ENCODE measurements around the gene AGT.

The AGT gene

DNA sequence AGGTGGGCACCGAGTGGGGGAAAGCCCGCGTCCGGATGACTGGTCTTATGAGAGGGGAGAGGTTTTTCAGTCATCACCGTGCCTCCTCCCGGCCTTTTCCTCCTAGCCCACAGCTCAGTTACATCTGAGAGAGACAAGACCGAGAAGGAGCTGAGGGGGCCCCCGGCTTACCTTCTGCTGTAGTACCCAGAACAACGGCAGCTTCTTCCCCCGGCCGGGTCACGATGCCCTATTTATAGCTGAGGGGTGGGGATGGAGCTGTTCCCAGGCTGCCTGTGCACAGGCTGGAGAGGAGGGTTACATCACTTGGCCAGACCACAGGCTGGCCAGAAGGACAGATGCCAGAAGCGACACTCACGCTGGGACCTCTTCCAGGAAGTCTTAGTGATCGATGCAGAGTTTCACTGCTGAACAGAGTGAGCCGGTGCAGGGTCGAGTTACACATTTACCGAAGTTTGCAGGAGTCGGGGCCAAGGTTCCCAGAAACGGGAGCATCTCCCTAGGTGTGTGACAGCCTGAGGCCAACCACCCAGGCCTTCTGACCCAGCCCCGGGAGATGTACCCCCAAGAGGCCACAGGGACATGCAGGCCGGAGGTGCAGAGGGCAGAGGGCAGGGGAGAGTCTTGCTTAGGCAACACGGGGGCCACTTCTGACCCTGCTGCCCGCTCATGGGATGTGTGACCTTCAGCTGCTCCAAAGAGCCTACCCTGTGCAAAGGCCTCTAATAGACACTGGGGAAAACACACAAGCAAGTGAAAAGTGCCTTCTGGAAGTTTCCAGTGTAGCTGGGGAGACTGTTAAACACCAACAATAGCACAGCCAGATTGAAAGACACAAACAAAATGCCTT is at the start of gene AGT:
TSS of gene AGT (minus strand) at position 208 of the 850 bp plus-strand sequence. CDS start 3,299 bp downstream, outside the sequence.
- DNase-seq (ENCODE audit: low read depth): no peak

DNA sequence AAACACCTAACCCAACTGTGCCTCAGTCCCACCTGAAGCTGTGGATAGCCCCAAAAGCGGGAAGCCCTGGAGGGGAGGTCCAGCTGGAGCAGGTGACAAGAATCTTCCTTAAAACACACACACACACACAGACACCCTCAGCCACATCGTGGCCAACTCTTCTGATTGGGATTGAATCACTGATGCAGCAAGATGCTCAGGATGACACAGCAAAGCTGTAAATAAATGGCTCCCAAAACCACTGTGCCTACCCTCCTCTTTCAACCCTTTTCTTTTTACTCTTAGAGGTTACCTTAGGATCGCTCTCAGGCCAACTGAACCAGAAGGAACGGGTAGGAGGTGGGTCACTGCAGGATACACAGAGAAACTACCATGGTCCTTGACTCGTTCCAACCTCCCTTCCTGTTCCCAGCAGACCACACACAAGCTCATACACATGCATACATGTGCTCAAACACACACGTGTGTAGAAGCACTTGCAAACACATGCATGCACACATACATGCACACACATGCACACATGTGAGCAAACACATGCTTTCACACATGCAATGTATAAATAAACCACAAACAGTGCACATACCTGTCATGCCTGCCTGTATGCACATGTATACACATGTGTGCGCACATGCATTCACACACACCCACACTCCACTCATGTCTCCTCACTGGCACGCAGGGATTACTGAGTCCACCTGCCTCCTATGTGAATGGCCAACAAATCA is 47.7 kb upstream of the AGT start:
- DNase-seq (ENCODE audit: low read depth): no peak

DNA sequence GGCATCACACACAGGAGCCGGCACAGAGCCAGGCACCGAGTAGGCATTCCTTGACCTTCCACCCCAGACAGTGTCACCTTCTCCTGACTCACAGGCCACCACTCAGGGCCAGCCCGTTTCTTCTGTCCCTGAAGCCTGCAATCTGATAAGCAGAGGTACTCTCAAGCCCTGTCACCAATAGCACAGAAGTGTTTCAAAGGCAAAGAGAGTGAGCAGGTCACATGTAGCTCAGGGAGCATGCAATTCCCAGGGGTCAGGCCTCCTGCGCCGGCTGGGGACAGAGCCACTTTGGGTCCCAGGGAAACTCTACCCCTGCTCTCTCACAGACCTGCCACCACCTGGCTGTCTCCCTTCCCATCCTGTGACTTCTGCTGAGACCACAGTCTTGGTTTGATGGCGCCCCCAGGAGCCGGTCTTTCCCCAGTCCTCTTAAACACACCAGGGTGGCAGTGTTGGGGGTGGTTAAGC is 46.5 kb upstream of the AGT start:
- DNase-seq (ENCODE audit: low read depth): no peak

DNA sequence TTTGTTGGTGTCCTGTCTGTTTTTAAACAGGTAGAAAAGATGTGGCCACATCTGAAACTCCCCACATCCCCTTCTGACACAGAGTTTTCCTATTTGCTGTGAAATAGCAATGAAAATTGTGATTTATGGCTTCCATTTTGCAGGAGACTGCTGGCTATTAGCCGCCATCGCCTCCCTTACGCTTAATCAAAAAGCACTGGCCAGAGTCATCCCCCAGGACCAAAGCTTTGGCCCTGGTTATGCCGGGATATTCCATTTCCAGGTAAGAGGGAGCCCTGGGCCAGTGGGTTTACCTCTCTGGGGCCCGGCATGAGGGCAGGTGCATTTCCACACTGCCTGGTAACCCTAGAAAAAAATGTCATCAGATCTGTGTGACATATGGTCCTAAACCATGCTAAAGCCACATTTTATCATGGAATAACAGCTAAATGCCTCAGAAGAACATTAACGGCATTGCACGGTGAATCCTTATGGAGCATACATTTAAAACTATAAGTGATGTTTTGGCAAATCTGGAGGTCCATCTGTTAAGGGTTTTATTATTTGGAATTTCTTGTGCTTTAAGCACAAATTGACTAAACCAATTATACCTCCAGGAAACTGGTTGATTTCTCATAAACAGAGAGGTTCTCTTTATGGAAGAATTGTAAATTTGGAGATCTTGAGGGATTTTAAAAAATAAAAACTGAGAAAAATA is 45.6 kb upstream of the AGT start:
- DNase-seq (ENCODE audit: low read depth): no peak

DNA sequence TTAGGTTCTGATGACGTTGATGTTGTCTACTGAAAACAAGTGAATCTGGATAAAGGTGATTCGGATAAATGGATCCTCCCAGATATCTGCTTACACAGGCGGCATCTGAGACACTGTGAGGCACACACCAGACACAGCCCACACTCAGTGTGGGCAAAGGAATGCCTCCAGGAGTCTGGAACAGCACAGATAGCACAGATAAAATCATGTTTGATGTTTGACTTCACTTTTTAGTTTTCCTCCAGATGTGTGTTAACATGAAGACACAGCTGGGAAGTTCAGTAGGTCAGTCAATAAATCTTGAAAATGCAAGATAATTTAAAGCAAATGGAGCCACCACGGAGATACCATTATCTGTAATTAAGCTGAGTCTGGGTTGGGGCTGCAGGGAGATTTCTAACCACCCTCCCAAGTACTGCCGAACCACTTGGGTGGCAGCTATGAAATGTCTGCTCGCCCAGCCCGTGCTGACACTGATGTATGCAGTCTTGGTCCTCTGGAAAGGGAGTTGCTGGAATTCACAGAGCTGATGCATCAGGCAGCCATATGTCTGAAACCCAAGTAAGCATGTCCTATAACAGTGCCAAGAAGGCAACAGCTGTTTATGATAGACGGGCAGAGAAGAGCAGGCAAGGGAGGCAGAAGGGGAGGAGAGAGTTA is 44.9 kb upstream of the AGT start:
- no peak for DNase-seq (ENCODE audit: low read depth)

DNA sequence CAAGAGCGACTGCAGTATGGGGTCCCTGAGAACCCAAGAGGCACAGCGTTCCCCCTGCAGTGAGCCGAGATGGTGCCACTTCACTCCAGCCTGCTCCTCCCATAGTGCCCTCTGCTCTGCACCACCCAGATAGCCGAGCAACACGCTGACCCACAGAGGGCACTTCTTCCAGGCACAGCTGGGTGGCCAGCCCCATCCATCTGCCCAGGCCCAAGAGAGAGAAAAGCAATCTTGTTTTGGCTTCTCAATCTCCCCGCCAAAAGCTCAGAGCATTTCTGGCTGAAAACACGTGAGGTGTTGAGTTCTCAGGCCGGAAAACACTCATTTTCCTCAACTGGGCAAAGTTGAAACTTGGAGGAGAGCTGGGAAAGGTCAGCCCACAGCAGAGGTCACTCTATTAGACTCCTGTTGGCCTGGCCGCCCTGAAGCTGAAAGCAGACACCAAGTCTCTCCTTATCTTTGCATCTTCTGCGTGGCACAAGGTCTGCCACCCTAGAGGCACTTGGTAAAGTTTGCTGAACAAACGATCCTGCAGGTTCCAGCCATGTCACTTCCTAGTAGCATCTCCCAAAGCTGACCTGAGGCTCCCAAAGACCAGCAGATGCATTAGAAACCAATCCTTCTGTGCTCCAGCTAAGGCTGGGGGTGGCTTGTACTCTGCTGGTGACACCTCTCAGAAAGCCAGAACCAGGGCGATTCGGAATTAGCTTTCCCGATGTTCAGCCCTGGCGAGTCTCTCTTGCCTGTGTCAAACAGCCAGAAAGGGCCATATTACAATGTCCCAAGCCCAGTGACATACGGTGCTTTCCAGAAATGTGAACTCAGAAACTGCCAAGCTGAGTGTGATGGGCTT is 44.2 kb upstream of the AGT start:
- no peak for DNase-seq (ENCODE audit: low read depth)

DNA sequence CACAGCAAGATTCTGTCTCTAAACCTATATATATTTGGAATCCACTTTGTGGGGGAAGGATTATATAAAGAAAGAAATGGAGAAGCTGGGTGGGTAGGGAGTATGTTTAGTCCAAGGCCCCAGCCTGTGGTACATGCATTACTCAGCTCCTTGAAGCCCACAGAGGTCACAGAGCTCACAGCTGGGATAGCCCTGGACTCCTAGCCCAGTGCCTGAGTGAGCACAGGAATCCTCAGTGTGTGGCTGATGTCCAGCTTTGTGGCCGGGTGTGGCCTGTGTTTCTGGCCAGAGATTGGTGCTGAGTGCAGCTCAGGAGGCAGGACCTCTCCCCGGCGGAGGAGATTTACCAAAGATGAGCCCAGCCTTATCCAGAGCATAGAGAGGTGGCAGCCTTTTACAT is 40.9 kb upstream of the AGT start:
- DNase-seq (ENCODE audit: low read depth): no peak

DNA sequence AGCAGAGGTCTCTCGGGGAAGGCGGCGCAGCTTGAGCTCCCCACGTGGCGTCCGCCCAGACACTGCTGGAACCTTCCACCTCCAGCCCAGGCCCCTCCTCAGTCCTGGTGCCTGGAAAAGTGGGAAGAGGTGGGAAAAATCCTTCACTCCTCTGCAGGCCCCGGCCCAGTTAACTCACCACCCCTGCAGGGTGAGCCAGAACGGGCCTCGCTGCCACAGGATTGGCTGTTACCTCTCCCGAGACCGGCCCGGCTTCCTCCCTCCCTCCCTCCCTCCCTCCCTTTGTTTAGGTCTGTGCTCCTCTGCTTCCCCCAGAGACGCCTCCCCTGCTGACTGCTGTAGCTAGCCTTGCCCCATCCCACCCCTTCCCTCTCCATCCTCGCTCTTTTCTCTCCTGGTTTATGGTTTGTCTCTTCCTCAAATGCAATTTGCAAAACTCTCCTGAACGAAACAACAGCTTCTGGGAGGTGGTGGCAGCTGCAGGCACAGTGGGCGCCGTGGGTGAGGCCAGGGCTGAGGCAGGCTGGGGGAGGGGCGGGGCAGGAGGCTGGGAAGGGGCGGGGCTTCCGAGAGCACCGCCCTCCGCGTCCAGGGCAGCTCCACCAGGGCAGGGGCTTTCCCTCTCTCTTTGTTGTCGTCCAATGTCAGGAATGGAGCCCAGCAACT is 39.8 kb upstream of the AGT start:
- no peak for DNase-seq (ENCODE audit: low read depth)

DNA sequence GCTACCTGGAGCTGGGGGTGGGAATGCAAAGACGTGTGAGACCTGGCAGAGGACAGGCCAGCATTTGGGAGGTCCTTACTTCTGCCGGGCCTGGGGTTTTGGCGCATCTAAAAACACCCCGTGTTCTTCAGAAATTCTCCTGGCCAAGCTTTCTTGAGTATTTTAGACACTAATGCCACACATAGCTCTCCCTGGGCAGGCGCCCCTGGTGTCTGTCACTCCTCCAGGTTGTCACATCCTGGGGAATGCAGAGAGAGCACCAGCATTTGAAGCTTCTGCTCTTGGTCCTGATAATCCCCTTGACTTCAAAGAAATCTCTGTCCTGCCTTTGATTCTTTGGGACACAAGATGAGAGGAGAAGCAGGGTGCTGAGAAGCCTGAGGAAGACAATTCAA is 39.3 kb upstream of the AGT start:
- DNase-seq (ENCODE audit: low read depth): no peak

DNA sequence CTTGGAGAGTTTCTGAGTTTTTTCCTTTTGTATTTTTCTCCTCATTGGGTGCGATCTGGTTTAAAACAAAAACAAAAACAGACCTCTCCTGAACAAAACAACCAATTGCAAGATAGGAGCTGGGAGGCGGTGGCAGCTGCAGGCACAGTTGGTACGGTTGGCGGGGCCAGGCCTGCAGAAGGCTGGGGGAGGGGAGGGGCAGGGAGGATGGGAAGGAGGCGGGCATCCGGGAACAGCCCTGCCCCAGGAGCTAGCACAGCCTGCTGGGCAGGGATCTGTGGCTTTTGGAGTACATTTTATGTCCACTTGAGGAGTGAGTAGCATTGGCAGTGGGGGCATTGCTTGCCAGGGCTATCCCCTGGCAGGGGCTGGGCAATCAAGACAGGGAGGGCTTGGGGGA is 38.5 kb upstream of the AGT start:
- no peak for DNase-seq (ENCODE audit: low read depth)

DNA sequence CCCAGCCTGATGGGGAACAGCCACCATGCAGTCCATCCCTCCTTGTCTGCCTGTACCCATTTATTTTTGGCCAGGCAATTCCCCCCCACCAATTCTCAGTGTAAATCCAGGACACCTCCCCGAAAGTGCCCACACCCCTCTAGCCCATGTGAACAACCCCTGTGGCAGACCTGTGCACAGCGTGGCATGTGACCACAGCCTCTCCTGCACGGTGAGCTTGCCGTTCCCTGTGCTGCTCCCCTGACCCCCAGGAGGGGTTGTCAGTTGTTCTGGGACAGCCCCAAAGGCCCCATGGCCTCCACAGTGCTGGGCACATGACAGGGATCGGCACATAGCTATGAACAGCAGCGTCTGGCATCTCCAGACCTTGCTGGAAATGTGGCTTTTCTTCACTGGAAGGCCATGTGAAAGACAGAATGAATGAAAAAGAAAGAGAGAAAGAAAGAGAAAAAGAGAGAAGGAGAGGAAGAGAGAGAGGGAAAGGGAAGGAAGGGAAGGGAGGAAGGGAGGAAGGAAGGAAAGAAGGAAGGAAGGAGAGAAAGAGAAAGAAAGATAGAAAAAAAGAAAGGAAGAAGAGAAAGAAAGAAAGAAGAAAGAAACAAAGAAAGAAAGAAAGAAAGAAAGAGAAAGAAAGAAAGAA is 37.2 kb upstream of the AGT start:
- DNase-seq (ENCODE audit: low read depth): no peak

DNA sequence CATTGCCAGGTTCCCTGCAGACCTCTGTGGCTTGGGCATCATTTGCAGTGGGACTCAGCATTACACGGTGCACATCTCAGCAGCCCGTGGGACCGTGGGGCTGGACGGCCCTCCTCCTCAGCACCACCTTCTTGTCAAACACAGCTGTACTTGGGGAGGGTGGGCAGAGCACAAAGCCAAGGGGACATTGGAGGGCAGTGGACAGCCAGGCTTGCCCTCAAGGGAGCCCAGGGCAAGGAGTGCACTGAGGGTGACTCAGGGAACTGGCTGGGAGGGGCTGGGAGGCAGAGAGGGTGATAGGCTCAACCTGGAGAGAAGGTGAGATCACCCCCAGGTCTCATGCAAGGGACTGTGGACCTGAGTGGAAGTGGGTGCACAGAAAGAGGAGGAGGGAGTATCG is 36.7 kb upstream of the AGT start:
- DNase-seq (ENCODE audit: low read depth): no peak

DNA sequence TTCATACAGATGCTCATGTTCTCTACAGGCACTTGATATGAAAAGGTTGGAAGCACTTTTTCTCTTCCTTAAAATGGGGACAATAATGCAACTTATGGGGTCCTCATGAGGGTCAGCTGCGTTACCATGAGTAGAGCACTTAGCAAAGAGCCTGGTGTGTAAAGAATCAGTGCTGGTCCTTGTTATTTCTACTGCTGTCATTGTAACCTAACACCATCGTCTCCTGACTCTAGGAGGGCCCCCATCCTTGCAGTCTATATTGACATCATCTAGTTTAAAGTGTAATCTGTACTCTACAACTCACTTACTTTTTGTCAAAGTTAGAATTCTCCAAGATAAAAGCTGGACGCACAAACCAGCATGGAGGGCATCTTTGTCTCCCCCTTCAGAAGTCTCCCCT is 35.7 kb upstream of the AGT start:
- DNase-seq (ENCODE audit: low read depth): no peak

DNA sequence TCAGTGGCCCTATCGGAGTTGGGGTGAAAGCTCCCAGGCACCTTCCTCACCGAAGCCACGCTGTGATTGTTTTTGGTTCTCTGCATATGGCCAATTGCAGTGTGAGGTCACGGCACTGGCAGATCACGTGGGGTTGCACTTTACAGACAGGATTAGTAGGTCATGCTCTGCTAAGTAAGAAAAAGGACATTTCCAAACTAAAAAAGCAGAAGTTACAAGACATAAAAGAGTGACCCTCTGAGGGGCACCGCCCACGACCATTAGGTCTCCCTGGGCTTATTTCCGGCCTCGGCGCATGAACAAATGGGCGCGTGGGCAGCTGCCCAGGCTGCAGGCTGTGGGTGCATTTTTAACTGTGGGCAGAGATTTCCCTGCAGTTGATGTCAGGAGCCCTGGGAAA is 35.2 kb upstream of the AGT start:
- no peak for DNase-seq (ENCODE audit: low read depth)

DNA sequence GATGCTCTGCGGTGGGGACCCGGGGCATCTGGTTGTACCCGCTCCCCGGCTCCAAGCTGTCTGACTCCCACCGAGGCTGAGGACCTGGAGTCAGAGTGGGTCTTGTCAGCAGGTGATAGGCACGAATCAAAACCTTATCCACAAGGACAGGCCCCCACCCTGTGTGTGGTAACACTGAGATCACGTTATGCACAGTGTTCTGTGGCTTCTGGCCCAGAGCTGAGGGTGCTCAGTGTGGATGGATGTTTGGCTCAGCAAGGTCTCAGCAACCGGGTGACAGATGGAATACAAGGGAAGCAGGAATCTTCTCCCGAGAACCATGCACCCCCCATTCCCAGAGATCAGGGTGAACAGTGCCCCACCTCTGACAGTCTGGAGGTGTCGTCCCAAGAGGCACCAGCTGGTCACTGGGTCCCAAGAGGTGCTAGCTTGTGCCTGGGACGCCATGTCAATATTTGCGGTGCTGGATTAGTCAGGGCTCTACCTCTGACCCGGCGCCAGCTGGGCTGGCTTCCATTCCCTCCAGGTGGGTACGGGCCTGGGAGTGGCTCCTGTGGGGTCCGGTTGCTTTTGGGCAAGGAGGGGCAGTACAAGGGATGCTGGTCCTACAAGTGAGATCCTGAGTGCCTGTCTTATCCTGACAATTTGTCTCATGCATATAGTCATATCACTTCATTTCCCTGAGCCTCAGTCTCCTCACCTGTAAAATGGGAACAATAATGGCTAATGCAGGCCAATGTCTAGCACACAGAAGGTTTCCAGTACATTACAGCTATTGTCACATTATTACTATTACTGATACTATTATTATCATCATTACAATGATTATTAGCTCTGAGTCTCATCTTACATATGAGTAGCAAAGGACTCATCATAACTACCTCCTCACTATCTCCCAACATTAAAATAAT is 34.2 kb upstream of the AGT start:
- no peak for DNase-seq (ENCODE audit: low read depth)

DNA sequence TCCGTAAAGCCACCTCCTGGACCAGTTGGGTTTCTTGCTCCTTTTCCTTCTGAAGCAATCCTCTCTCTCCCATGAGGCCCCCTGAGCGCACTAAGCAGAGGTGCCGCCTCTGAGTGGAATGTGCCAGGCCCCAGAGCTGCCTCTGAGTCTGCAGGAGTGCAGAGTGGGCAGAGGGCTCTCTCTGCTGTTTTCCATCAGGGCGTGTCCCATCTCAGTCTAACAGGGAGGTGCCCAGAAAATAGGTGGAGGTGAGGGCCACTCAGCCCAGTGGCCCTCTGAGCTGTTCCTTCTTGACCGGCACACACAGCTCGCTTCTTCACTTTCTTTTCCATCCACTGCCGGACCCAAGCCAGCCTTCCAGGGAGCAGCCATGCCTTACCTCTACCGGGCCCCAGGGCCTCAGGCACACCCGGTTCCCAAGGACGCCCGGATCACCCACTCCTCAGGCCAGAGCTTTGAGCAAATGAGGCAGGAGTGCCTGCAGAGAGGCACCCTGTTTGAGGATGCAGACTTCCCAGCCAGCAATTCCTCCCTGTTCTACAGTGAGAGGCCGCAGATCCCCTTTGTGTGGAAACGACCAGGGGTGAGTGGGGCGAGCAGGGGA is 33.3 kb upstream of the AGT start, which contains the start of gene CAPN9:
TSS of gene CAPN9 (plus strand) at position 262 of the 604 bp plus-strand sequence. CDS start at position 371, 109 bp downstream.
- DNase-seq (ENCODE audit: low read depth): no peak

DNA sequence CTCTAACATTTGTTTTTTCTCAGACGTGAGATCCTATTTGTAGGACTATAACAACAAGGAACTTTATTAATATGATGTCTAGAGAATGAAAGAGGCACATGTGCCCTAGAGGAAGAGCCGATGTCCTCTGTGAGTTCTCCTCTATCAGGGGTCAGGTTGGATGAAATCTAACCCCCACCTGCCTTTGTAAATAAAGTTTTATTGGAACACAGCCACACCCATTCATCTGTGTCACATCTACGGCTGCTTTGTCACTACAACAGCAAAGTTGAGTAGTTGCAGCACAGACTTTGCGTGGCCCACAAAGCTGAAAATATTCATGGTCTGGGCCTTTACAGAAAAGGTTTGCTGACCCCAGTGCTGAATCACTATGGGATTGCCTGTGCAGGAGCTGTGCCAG is 32.7 kb upstream of the AGT start:
- no peak for DNase-seq (ENCODE audit: low read depth)

DNA sequence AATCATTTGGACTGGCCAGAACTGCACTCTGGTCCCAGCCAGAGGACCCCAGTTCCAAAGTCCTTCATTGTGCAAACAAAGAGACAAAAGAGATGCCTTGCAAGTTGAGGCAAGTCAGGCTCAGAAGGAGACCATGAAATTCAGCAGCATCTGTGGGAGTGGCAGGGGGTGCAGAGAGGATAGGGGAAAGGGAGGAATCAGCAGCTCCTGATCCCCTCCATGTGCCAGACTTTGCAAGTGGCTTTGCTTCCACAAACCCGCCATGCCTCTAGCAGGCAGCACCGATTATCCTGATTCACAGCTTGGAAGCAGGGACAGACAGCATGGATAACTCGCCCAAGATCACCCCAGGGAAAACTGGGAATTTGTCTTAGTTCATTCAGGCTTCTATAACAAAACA is 31.1 kb upstream of the AGT start:
- DNase-seq (ENCODE audit: low read depth): no peak

DNA sequence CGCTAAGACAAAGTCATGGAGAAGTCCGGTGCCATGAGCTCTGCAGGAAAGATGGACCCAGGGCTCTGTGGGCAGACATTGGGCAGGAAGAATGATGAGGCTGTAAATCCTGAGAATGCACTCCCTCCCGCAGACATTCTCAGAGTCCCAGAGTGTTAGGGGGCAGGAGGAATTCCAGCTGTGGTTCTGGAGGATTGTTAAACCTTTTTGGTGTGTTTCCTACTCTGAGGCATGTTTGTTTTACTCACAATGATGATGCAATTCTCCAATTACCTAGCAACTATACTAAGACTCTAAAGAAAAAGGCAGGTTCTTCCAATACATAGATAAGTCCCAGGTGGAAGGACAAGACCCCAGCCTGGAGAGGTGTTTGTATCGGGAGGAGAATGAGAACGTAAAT is 30.5 kb upstream of the AGT start:
- no peak for DNase-seq (ENCODE audit: low read depth)
